IMR-90 (cell line): ENCODE results near the gene DCHS2. TPM values are rescaled to one million over a fixed set of nuclear protein-coding genes. Genes with fewer than 3 reads are reported as not detected.

Experiments used
- ATAC-seq: fragments of 200-7000 bp; cut with Tn5 transposase; 2 replicates; pipeline ENCODE4 v1.9.1; 2020; ENCODE audit warnings: low read depth, mild to moderate bottlenecking, moderate library complexity
- BruUV-seq: library from RNA; stranded (reverse); fragments of 400-500 nt; replicated peaks from 2 replicates; lab custom pipeline; 2021; lab: Mats Ljungman, UMichigan
- CTCF ChIA-PET: fragments of 300-600 bp; formaldehyde crosslinking; extraction: SDS; loops from one replicate; lab custom pipeline; 2021; ENCODE audit warnings: antibody characterized with exemption; lab: Yijun Ruan, JAX
- POLR2A ChIA-PET: fragments of 300-600 bp; sonication (Branson Sonifier 250); formaldehyde crosslinking; loops from one replicate; lab custom pipeline; 2022; ENCODE audit warnings: antibody characterized with exemption; ENCODE audit not compliant: unreplicated experiment; lab: Charles Lee
- DNase-seq: peaks from one replicate; pipeline ENCODE4 v3.0.0; 2013
- H2AFZ ChIP-seq: replicated peaks from 2 replicates; pipeline ENCODE3; 2013; ENCODE audit warnings: low read length, mild to moderate bottlenecking; ENCODE audit not compliant: poor library complexity
- H2AK5ac ChIP-seq: 2 replicates; pipeline ENCODE4 v1.6.1; 2013; ENCODE audit warnings: low read depth, low read length, inconsistent platforms
- H2AK9ac ChIP-seq: replicated peaks from 2 replicates; pipeline ENCODE3; 2013; ENCODE audit warnings: mild to moderate bottlenecking, low read depth, low read length, moderate library complexity; ENCODE audit not compliant: poor library complexity
- H2BK120ac ChIP-seq: 2 replicates; pipeline ENCODE4 v1.6.1; 2013; ENCODE audit warnings: low read depth, low read length, inconsistent platforms
- H2BK15ac ChIP-seq: 3 replicates; pipeline ENCODE4 v1.6.1; 2013; ENCODE audit warnings: low read depth, low read length, inconsistent platforms
- H2BK20ac ChIP-seq: 2 replicates; pipeline ENCODE4 v1.6.1; 2013; ENCODE audit warnings: low read depth, mild to moderate bottlenecking, inconsistent platforms, low read length, moderate library complexity
- H2BK5ac ChIP-seq: 2 replicates; pipeline ENCODE4 v1.6.1; 2013; ENCODE audit warnings: mild to moderate bottlenecking, low read depth, low read length, inconsistent platforms; ENCODE audit not compliant: poor library complexity, severe bottlenecking
- H3K14ac ChIP-seq: replicated peaks from 2 replicates; pipeline ENCODE4 v1.6.1; 2013; ENCODE audit warnings: low read depth, low read length, inconsistent platforms
- H3K18ac ChIP-seq: 2 replicates; pipeline ENCODE4 v1.6.1; 2013; ENCODE audit warnings: low read depth, low read length, control low read depth
- H3K23ac ChIP-seq: 2 replicates; pipeline ENCODE4 v1.6.1; 2013; ENCODE audit warnings: low read depth, low read length, inconsistent platforms
- H3K27ac ChIP-seq: 2 replicates; pipeline ENCODE4 v1.5.1; 2013; ENCODE audit warnings: mild to moderate bottlenecking, control low read depth, low read length; ENCODE audit not compliant: insufficient read depth
- H3K27me3 ChIP-seq: 2 replicates; pipeline ENCODE4 v1.6.1; 2013; ENCODE audit warnings: low read length; ENCODE audit not compliant: control insufficient read depth, insufficient read depth
- H3K36me3 ChIP-seq: 2 replicates; pipeline ENCODE4 v1.6.1; 2013; ENCODE audit warnings: low read length, mixed read lengths; ENCODE audit not compliant: control insufficient read depth, insufficient read depth
- H3K4ac ChIP-seq: 2 replicates; pipeline ENCODE4 v1.6.1; 2013; ENCODE audit warnings: low read depth, low read length, inconsistent platforms
- H3K4me1 ChIP-seq: 2 replicates; pipeline ENCODE4 v1.6.1; 2013; ENCODE audit warnings: low read length, mixed read lengths; ENCODE audit not compliant: control insufficient read depth, insufficient read depth
- H3K4me2 ChIP-seq: 2 replicates; pipeline ENCODE4 v1.6.1; 2013; ENCODE audit warnings: low read depth, mild to moderate bottlenecking, control low read depth, low read length, moderate library complexity
- H3K4me3 ChIP-seq: 2 replicates; pipeline ENCODE4 v1.5.1; 2013; ENCODE audit warnings: low read depth, mild to moderate bottlenecking, control low read depth, low read length, moderate library complexity; ENCODE audit not compliant: insufficient read depth
- H3K56ac ChIP-seq: 2 replicates; pipeline ENCODE4 v1.6.1; 2013; ENCODE audit warnings: low read length, inconsistent platforms; ENCODE audit not compliant: insufficient read depth; ENCODE audit errors: extremely low read depth
- H3K79me1 ChIP-seq, 2 experiments: 2 replicates each; pipeline ENCODE4 v1.6.1; 2013; ENCODE audit warnings: low read length in 2 of 2, inconsistent platforms in 1 of 2, low read depth in 1 of 2
- H3K9ac ChIP-seq: 2 replicates; pipeline ENCODE4 v1.6.1; 2013; ENCODE audit warnings: low read depth, low read length, control low read depth
- H3K9me1 ChIP-seq: 2 replicates; pipeline ENCODE4 v1.6.1; 2013; ENCODE audit warnings: low read length, inconsistent platforms; ENCODE audit not compliant: insufficient read depth
- H3K9me3 ChIP-seq: 2 replicates; pipeline ENCODE4 v1.6.1; 2013; ENCODE audit warnings: low read length; ENCODE audit not compliant: control insufficient read depth, insufficient read depth
- H4K20me1 ChIP-seq: 2 replicates; pipeline ENCODE4 v1.6.1; 2013; ENCODE audit warnings: low read length, inconsistent platforms; ENCODE audit not compliant: insufficient read depth
- H4K5ac ChIP-seq: 2 replicates; pipeline ENCODE4 v1.6.1; 2013; ENCODE audit warnings: mild to moderate bottlenecking, low read depth, low read length, control low read depth
- H4K8ac ChIP-seq, 2 experiments: 2 replicates each; pipeline ENCODE4 v1.6.1; 2013; ENCODE audit warnings: low read depth in 2 of 2, low read length in 2 of 2, control low read depth in 1 of 2, inconsistent platforms in 1 of 2
- H4K91ac ChIP-seq: 2 replicates; pipeline ENCODE4 v1.6.1; 2013; ENCODE audit warnings: low read depth, low read length, inconsistent platforms; ENCODE audit not compliant: insufficient read depth
- BHLHE40 ChIP-seq: fragments of 150-350 bp; IDR thresholded peaks from 2 replicates; pipeline ENCODE4 v1.6.1; 2016; ENCODE audit warnings: mild to moderate bottlenecking, low read depth, low read length
- CEBPB ChIP-seq: IDR thresholded peaks from 2 replicates; pipeline ENCODE4 v1.6.1; 2012; ENCODE audit warnings: low read depth, low read length, improper control_type of control experiment
- CHD1 ChIP-seq: IDR thresholded peaks from 2 replicates; pipeline ENCODE4 v1.6.1; 2012; ENCODE audit warnings: low read depth, low read length, improper control_type of control experiment
- FOS ChIP-seq: fragments of 150-350 bp; IDR thresholded peaks from 2 replicates; pipeline ENCODE4 v1.6.1; 2016; ENCODE audit warnings: low read depth, low read length
- MAFK ChIP-seq: IDR thresholded peaks from 2 replicates; pipeline ENCODE4 v1.6.1; 2012; ENCODE audit warnings: low read depth, low read length, improper control_type of control experiment
- MAZ ChIP-seq: IDR thresholded peaks from 2 replicates; pipeline ENCODE4 v1.6.1; 2012; ENCODE audit warnings: low read depth, mild to moderate bottlenecking, low read length, improper control_type of control experiment, moderate library complexity, borderline replicate concordance
- MXI1 ChIP-seq: IDR thresholded peaks from 2 replicates; pipeline ENCODE4 v1.6.1; 2012; ENCODE audit warnings: low read depth, mild to moderate bottlenecking, low read length, moderate library complexity, borderline replicate concordance
- NFE2L2 ChIP-seq: fragments of 150-350 bp; IDR thresholded peaks from 2 replicates; pipeline ENCODE4 v1.6.1; 2016; ENCODE audit warnings: low read depth, mild to moderate bottlenecking, low read length
- POLR2A ChIP-seq: IDR thresholded peaks from 2 replicates; pipeline ENCODE4 v1.6.1; 2012; ENCODE audit warnings: mild to moderate bottlenecking, low read depth, low read length
- RAD21 ChIP-seq: IDR thresholded peaks from 2 replicates; pipeline ENCODE4 v1.6.1; 2012; ENCODE audit warnings: low read length, improper control_type of control experiment
- RCOR1 ChIP-seq: IDR thresholded peaks from 2 replicates; pipeline ENCODE4 v1.6.1; 2012; ENCODE audit warnings: mild to moderate bottlenecking, low read length, improper control_type of control experiment; ENCODE audit not compliant: insufficient replicate concordance
- RFX5 ChIP-seq: IDR thresholded peaks from 2 replicates; pipeline ENCODE4 v1.8.0; 2012; ENCODE audit warnings: low read depth, mild to moderate bottlenecking, low read length, moderate library complexity
- SMC3 ChIP-seq: fragments of 150-350 bp; IDR thresholded peaks from 2 replicates; pipeline ENCODE4 v1.6.1; 2016; ENCODE audit warnings: low read depth, mild to moderate bottlenecking, antibody characterized with exemption, low read length, moderate library complexity
- WGBS, 2 experiments: methylation state at CpG; one replicate each; pipeline versions ENCODE4 v1.1.5 to v1.1.7; 2013; ENCODE audit warnings: missing lambda C conversion rate in 2 of 2; ENCODE audit not compliant: insufficient read length in 1 of 2; ENCODE audit errors: extremely low coverage in 2 of 2; 5-methylcytosine and 5-hydroxymethylcytosine counted together
- dilution Hi-C: fragments of 300-500 bp; cut with HindIII; formaldehyde crosslinking; loops from one replicate; pipeline ENCODE4 v1.14.3; 2018; ENCODE audit warnings: low sequenced_read_pairs; ENCODE audit not compliant: unreplicated experiment
- in situ Hi-C: fragments of 300-500 bp; cut with MboI; formaldehyde crosslinking; loops from 3 replicates; pipeline ENCODE4 v1.14.3; 2019; ENCODE audit warnings: low sequenced_read_pairs, inconsistent platforms, mixed read lengths
- intact Hi-C: fragments of 100-400 bp; cut with micrococcal nuclease; formaldehyde crosslinking; loops from 2 replicates; pipeline ENCODE4 v1.10.0; 2022
- polyA plus RNA-seq, 3 experiments: library from polyadenylated mRNA; depleted of rRNA; stranded (reverse); fragments of >200 nt; gene quantifications; 2 replicates each; pipeline ENCODE4 v1.2.3, GENCODE V29; 2012; ENCODE audit warnings: low replicate concordance in 1 of 3
- total RNA-seq: library from RNA; depleted of rRNA; stranded (reverse); fragments of >200 nt; gene quantifications from 2 replicates; pipeline ENCODE4 v1.2.3, GENCODE V29; 2012
- TF ChIP-seq, protein P1 (sequence below): fragments of 150-350 bp; IDR thresholded peaks from 2 replicates; pipeline ENCODE4 v1.6.1; 2017; ENCODE audit warnings: mild to moderate bottlenecking, antibody characterized with exemption, low read length, low read depth
- TF ChIP-seq, protein P2 (sequence below): fragments of 150-350 bp; IDR thresholded peaks from 2 replicates; pipeline ENCODE4 v1.6.1; 2016; ENCODE audit warnings: low read depth, mild to moderate bottlenecking, low read length, moderate library complexity, borderline replicate concordance
- TF ChIP-seq, protein P3 (sequence below): conservative IDR thresholded peaks from 2 replicates; pipeline ENCODE4 v1.5.1; 2012; ENCODE audit warnings: mild to moderate bottlenecking, low read depth, low read length, improper control_type of control experiment

The DCHS2 gene
- total and polyA plus RNA-seq, 2 of the 4 experiments (the other 2 are of a cell fraction): not detected

DNA sequence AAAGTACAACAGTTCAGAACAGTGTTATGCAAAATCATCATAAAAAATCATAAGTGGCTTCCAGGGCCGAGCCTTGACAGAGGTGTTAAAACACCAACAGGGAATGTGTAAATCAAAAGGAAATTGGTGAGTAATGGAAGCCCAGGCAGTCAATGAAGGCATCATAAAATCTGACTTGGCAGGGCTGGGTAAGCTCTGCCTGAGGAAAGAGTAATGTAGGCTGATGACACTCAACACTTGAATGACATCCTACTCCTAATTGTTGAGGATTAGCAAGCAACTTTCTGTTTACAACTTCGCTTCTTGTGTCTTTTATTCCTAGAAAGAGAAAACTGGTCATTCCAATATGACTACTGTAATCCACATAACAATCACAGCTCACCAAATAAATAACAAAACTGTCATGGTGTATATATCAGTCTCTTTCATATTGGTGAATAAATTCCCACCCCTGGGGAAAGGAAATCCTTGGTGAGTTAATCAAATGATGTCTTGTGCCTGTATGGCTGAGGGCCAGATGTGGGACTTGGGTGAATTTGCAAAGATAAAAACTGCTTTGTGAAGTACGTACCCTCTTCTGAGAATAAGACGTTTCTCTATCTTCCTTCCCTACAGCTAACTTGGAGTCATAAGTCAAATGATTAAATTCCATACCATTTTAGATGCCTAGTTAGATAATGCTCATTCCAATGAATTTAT lies 196.8 kb downstream of the DCHS2 start:
- H3K4ac ChIP-seq: no peak overlapping the region
- POLR2A ChIA-PET: no interaction called here
- H2AK5ac ChIP-seq: no peak overlapping the region
- dilution Hi-C loops (no loop called here), intact Hi-C loops (no loop called here), in situ Hi-C loops (no loop called here)
- no peak overlapping the region for H2AFZ ChIP-seq
- no peak overlapping the region for H3K23ac ChIP-seq
- no peaks in the 10 kb centered on the region for H3K4me1 ChIP-seq
- H3K4me2 ChIP-seq: no peak overlapping the region
- no peaks in the 10 kb centered on the region for H3K36me3 ChIP-seq
- BruUV-seq: no TSS peak
- DNase-seq: no peak
- H2AK9ac ChIP-seq: no peak overlapping the region
- H3K9me1 ChIP-seq: no peaks in the 10 kb centered on the region
- H2BK15ac ChIP-seq: no peak overlapping the region
- H3K27ac ChIP-seq: no peak overlapping the region
- CTCF ChIA-PET: no interaction called here
- no peaks in the 10 kb centered on the region for H4K20me1 ChIP-seq
- no peak overlapping the region for H3K56ac ChIP-seq
- H3K14ac ChIP-seq: no peak overlapping the region
- no peak overlapping the region for H4K91ac ChIP-seq
- no peaks in the 10 kb centered on the region for H3K79me1 ChIP-seq
- H4K5ac ChIP-seq: no peak overlapping the region
- ATAC-seq: no peak
- WGBS, 2 experiments: no CpG with 5 or more reads among the region's 4 CpGs
- H2BK5ac ChIP-seq: no peak overlapping the region
- TF ChIP-seq CEBPB: no peak
- no peak for TF ChIP-seq MAZ
- TF ChIP-seq, protein P1, sequence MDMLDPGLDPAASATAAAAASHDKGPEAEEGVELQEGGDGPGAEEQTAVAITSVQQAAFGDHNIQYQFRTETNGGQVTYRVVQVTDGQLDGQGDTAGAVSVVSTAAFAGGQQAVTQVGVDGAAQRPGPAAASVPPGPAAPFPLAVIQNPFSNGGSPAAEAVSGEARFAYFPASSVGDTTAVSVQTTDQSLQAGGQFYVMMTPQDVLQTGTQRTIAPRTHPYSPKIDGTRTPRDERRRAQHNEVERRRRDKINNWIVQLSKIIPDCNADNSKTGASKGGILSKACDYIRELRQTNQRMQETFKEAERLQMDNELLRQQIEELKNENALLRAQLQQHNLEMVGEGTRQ: no peak
- TF ChIP-seq, protein P2, sequence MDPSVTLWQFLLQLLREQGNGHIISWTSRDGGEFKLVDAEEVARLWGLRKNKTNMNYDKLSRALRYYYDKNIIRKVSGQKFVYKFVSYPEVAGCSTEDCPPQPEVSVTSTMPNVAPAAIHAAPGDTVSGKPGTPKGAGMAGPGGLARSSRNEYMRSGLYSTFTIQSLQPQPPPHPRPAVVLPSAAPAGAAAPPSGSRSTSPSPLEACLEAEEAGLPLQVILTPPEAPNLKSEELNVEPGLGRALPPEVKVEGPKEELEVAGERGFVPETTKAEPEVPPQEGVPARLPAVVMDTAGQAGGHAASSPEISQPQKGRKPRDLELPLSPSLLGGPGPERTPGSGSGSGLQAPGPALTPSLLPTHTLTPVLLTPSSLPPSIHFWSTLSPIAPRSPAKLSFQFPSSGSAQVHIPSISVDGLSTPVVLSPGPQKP: no peak
- no peak for TF ChIP-seq RFX5
- TF ChIP-seq BHLHE40: no peak
- TF ChIP-seq NFE2L2: no peak
- TF ChIP-seq RCOR1: no peak
- TF ChIP-seq, protein P3, sequence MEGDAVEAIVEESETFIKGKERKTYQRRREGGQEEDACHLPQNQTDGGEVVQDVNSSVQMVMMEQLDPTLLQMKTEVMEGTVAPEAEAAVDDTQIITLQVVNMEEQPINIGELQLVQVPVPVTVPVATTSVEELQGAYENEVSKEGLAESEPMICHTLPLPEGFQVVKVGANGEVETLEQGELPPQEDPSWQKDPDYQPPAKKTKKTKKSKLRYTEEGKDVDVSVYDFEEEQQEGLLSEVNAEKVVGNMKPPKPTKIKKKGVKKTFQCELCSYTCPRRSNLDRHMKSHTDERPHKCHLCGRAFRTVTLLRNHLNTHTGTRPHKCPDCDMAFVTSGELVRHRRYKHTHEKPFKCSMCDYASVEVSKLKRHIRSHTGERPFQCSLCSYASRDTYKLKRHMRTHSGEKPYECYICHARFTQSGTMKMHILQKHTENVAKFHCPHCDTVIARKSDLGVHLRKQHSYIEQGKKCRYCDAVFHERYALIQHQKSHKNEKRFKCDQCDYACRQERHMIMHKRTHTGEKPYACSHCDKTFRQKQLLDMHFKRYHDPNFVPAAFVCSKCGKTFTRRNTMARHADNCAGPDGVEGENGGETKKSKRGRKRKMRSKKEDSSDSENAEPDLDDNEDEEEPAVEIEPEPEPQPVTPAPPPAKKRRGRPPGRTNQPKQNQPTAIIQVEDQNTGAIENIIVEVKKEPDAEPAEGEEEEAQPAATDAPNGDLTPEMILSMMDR: no peak
- no peak for TF ChIP-seq SMC3
- TF ChIP-seq MAFK: no peak
- TF ChIP-seq FOS: no peak
- TF ChIP-seq MXI1: no peak
- no peak for TF ChIP-seq POLR2A
- no peak for TF ChIP-seq CHD1
- no peak for TF ChIP-seq RAD21
- no peak overlapping the region for H2BK120ac ChIP-seq
- no peaks in the 10 kb centered on the region; the same call in 1 of the 2 replicates for H3K9me3 ChIP-seq
- H3K18ac ChIP-seq: no peak overlapping the region
- no peak overlapping the region for H4K8ac ChIP-seq
- no peak overlapping the region for H2BK20ac ChIP-seq
- no peak overlapping the region for H3K9ac ChIP-seq
- no peak overlapping the region for H3K4me3 ChIP-seq
- H3K27me3 ChIP-seq: no peaks in the 10 kb centered on the region
